Muscle layer of colon (tissue), 2 donors: ENCODE measurements around the gene LSM14A.

Source experiments
- H3K27ac ChIP-seq: one replicate; pipeline ENCODE4 v1.7.0; 2013; ENCODE audit warnings: low read depth, mild to moderate bottlenecking, low read length, moderate library complexity
- H3K27me3 ChIP-seq, 2 donors: one replicate each; pipeline ENCODE4 v1.7.0; 2013; ENCODE audit warnings: low read length in 2 of 2, mild to moderate bottlenecking in 2 of 2; ENCODE audit not compliant: insufficient read depth in 2 of 2, control insufficient read depth in 1 of 2
- H3K36me3 ChIP-seq: one replicate; pipeline ENCODE4 v1.7.0; 2013; ENCODE audit warnings: mild to moderate bottlenecking, low read length; ENCODE audit not compliant: insufficient read depth
- H3K4me1 ChIP-seq: one replicate; pipeline ENCODE4 v1.7.0; 2013; ENCODE audit warnings: mild to moderate bottlenecking, low read length; ENCODE audit not compliant: insufficient read depth
- H3K4me3 ChIP-seq, 2 donors: one replicate each; pipeline ENCODE4 v1.7.0; 2013; ENCODE audit warnings: low read length in 2 of 2, low read depth in 1 of 2, mild to moderate bottlenecking in 1 of 2, moderate library complexity in 1 of 2
- H3K9ac ChIP-seq: one replicate; pipeline ENCODE4 v1.7.0; 2013; ENCODE audit warnings: low read length
- H3K9me3 ChIP-seq: one replicate; pipeline ENCODE4 v1.7.0; 2013; ENCODE audit warnings: mild to moderate bottlenecking, low read length
- donor health status: abdominal sarcoma.
- donor health status: Adenocarcinoma of cecum.

The LSM14A gene

GRCh38 chr19:34218818-34219164 lies 46.5 kb downstream of the LSM14A start:
- H3K4me3 ChIP-seq = no peak overlapping the region
- no peak overlapping the region for H3K9ac ChIP-seq
- H3K27ac ChIP-seq = no peak overlapping the region
- H3K27me3 ChIP-seq = no peaks in the 10 kb centered on the region
- H3K4me1 ChIP-seq = peaks cover 8% of the 10 kb centered on the region
- no peaks in the 10 kb centered on the region for H3K9me3 ChIP-seq
- peaks cover 48% of the 10 kb centered on the region for H3K36me3 ChIP-seq

- peaks cover 59% of the 10 kb centered on the region for H3K36me3 ChIP-seq
- peaks cover 8% of the 10 kb centered on the region for H3K4me1 ChIP-seq
- H3K9ac ChIP-seq = no peak overlapping the region
- no peaks in the 10 kb centered on the region for H3K27me3 ChIP-seq
- H3K4me3 ChIP-seq = no peak overlapping the region
- H3K27ac ChIP-seq = no peak overlapping the region
- H3K9me3 ChIP-seq = no peaks in the 10 kb centered on the region
Measured at GRCh38 chr19:34220472-34221063, 48.3 kb downstream of the LSM14A start.

- H3K4me3 ChIP-seq = no peak overlapping the region
- H3K9me3 ChIP-seq = no peaks in the 10 kb centered on the region
- H3K9ac ChIP-seq = no peak overlapping the region
- peaks cover 11% of the 10 kb centered on the region for H3K4me1 ChIP-seq
- no peak overlapping the region for H3K27ac ChIP-seq
- H3K27me3 ChIP-seq = no peaks in the 10 kb centered on the region
- H3K36me3 ChIP-seq = peaks cover 66% of the 10 kb centered on the region
Measured at GRCh38 chr19:34222386-34222785, 50.1 kb downstream of the LSM14A start.

- no peaks in the 10 kb centered on the region for H3K9me3 ChIP-seq
- H3K9ac ChIP-seq = no peak overlapping the region
- H3K4me3 ChIP-seq = no peak overlapping the region
- H3K27ac ChIP-seq = no peak overlapping the region
- no peaks in the 10 kb centered on the region for H3K27me3 ChIP-seq
- peaks cover 79% of the 10 kb centered on the region for H3K36me3 ChIP-seq
- H3K4me1 ChIP-seq = peaks cover 4% of the 10 kb centered on the region
Measured at GRCh38 chr19:34224996-34225658, 52.8 kb downstream of the LSM14A start.

DNA sequence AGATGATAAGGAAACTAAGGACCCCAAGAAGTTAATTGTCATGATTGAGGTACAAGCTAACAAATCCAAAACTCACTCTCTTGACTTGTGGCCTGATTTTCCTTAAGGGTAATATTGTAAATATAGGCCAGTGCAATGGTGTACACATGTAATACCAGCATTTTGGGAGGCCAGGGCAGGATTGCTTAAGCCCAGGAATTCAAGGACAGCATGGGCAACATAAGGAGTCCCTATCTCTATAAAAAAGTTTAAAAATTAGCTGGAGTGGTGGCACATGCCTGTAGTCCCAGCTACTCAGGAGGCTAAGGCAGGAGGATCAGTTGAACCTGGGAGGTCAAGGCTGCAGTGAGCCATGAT lies 53.3 kb downstream of the LSM14A start:
- Histone ChIP-seq H3K9me3 (no peaks in the 10 kb centered on the region), H3K4me1 (peaks cover 4% of the 10 kb centered on the region), H3K27ac (no peak overlapping the region), H3K27me3 (no peaks in the 10 kb centered on the region), H3K36me3 (peaks cover 80% of the 10 kb centered on the region), H3K4me3 (no peak overlapping the region), H3K9ac (no peak overlapping the region)

DNA sequence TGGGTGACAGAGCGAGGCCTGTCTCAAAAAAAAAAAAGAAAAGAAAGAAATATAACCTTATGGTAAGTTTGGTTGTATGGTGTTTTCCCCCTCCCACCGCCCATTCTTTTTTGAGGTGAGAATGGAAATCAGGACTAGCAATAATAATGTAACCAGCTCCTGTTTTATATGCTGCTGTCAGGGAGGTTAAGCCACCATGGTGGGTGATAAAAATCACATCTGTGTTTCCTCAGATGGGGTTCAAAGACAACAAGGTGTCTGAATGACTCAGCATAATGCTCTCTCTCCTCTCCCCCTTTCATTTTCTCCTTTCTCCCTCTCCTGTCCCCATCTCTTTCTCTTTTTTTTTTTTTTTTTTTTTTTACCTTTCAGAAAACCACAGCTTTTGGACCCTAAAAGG lies 53.7 kb downstream of the LSM14A start:
- H3K9ac ChIP-seq = no peak overlapping the region
- H3K9me3 ChIP-seq = no peaks in the 10 kb centered on the region
- H3K4me3 ChIP-seq = no peak overlapping the region
- no peaks in the 10 kb centered on the region for H3K27me3 ChIP-seq
- peaks cover 4% of the 10 kb centered on the region for H3K4me1 ChIP-seq
- no peak overlapping the region for H3K27ac ChIP-seq
- peaks cover 77% of the 10 kb centered on the region for H3K36me3 ChIP-seq

DNA sequence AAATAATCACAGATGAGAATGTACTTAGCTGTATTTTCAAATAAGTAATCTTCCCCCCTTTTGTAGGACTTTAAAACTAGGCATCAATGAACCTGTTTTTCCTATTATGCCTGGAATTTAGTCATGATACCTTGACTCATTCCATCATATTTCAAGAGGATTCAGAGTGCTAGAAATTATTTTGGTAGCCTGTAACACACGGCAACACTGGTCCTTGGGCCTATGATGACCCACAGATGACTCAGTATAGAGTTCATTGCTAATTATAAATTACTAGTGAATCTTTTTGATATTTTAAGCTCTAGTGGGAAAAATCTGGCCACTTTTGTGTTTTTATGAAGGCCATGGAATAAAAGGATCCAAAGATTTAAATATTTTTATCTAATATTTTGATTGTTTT lies 56.0 kb downstream of the LSM14A start:
- Histone ChIP-seq H3K36me3 (peaks cover 54% of the 10 kb centered on the region), H3K27me3 (no peaks in the 10 kb centered on the region)

DNA sequence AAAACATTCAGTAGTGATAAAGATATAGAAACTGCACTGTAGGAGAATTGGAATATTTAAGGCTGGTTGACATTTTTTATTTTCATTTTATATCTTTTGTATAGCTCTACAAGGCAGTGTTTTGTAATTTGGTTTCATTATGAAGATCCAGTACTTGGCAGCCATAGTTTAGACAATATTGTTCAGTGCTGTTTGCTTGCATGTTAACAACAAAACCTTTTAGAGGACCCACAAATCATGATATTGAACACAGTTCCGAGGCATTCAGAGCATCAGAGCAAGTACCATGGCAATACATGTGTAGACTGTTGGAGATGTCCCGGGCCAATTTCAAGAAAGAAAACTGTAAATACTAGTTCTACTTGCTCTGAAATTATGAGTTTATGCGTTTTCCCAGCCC lies 56.5 kb downstream of the LSM14A start:
- Histone ChIP-seq H3K9me3 (no peaks in the 10 kb centered on the region), H3K4me1 (peaks cover 18% of the 10 kb centered on the region), H3K4me3 (no peak overlapping the region), H3K27me3 (no peaks in the 10 kb centered on the region), H3K36me3 (peaks cover 50% of the 10 kb centered on the region), H3K27ac (no peak overlapping the region), H3K9ac (no peak overlapping the region)

More for the DNA sequence above, 56.0 kb downstream of the LSM14A start:
- peaks cover 16% of the 10 kb centered on the region for H3K4me1 ChIP-seq
- no peak overlapping the region for H3K9ac ChIP-seq
- H3K4me3 ChIP-seq = no peak overlapping the region
- no peaks in the 10 kb centered on the region for H3K9me3 ChIP-seq
- H3K27ac ChIP-seq = no peak overlapping the region

GRCh38 chr19:34229721-34230120 lies 57.4 kb downstream of the LSM14A start:
- no peak overlapping the region for H3K27ac ChIP-seq
- H3K9ac ChIP-seq = no peak overlapping the region

DNA sequence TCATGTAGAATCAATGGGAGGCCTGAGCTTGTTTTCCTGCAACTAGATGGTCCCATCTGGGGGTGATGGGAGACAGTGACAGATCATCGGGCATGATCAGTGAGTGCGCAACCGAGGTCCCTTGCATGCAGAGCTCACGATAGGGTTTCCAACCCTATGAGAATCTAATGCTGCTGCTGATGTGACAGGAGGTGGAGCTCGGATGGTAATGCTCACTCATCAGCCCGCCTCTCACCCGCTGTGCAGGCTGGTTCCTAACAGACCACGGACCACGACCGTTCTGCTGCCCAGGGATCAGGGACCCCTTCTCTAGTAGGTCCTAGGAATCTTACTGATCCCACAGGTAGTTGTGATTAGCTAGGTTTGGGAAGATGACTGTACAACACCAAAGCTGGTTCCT lies 58.5 kb downstream of the LSM14A start:
- no peak overlapping the region for H3K27ac ChIP-seq
- H3K9ac ChIP-seq = no peak overlapping the region
- no peaks in the 10 kb centered on the region for H3K9me3 ChIP-seq
- H3K27me3 ChIP-seq = no peaks in the 10 kb centered on the region
- H3K4me1 ChIP-seq = peaks cover 18% of the 10 kb centered on the region
- peaks cover 30% of the 10 kb centered on the region for H3K36me3 ChIP-seq
- no peak overlapping the region for H3K4me3 ChIP-seq

More at GRCh38 chr19:34229721-34230120, 57.4 kb downstream of the LSM14A start:
- no peaks in the 10 kb centered on the region for H3K27me3 ChIP-seq
- peaks cover 41% of the 10 kb centered on the region for H3K36me3 ChIP-seq
- H3K4me3 ChIP-seq = no peak overlapping the region
- H3K9me3 ChIP-seq = no peaks in the 10 kb centered on the region
- peaks cover 18% of the 10 kb centered on the region for H3K4me1 ChIP-seq

DNA sequence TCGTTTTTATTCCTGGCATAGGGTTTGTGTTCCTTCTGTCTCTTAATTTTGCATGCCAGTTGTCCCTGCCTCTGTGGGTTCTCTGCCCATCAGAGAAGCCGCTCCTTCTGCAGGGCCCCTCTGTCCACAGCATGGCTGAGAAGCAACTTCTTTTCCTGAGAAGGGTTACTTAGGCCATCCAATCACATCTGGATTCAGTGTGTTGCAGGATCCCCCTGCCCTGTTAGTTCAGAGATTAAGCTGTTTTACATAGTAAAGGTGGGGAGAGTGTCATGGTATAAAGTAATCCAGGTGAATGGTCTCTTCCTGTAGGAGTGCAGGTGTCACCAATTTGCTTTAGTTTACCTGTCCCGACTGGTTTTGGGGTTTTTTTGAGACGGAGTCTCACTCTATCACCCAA lies 59.1 kb downstream of the LSM14A start:
- Histone ChIP-seq H3K9ac (no peak overlapping the region), H3K36me3 (peaks cover 25% of the 10 kb centered on the region), H3K27ac (no peak overlapping the region)

More for the DNA sequence above, 59.1 kb downstream of the LSM14A start:
- no peaks in the 10 kb centered on the region for H3K9me3 ChIP-seq
- peaks cover 22% of the 10 kb centered on the region for H3K4me1 ChIP-seq
- no peak overlapping the region for H3K4me3 ChIP-seq
- no peaks in the 10 kb centered on the region for H3K27me3 ChIP-seq
